HG03135 (cell line): ENCODE measurements around the gene WASHC1.
"Not testable (repeated sequence)": the region's sequence is repeated elsewhere in the genome, so short reads cannot be mapped to it uniquely, and the experiment has no call there.

Source experiments
- ATAC-seq: cut with Tn5 transposase; IDR thresholded peaks from one replicate; pipeline ENCODE4 v1.9.1; 2021; ENCODE audit warnings: mild to moderate bottlenecking, moderate library complexity; ENCODE audit not compliant: unreplicated experiment

The WASHC1 gene, protein sequence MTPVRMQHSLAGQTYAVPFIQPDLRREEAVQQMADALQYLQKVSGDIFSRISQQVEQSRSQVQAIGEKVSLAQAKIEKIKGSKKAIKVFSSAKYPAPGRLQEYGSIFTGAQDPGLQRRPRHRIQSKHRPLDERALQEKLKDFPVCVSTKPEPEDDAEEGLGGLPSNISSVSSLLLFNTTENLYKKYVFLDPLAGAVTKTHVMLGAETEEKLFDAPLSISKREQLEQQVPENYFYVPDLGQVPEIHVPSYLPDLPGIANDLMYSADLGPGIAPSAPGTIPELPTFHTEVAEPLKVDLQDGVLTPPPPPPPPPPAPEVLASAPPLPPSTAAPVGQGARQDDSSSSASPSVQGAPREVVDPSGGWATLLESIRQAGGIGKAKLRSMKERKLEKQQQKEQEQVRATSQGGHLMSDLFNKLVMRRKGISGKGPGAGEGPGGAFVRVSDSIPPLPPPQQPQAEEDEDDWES

DNA sequence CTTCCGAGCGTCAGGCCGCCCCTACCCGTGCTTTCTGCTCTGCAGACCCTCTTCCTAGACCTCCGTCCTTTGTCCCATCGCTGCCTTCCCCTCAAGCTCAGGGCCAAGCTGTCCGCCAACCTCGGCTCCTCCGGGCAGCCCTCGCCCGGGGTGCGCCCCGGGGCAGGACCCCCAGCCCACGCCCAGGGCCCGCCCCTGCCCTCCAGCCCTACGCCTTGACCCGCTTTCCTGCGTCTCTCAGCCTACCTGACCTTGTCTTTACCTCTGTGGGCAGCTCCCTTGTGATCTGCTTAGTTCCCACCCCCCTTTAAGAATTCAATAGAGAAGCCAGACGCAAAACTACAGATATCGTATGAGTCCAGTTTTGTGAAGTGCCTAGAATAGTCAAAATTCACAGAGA, at the start of gene WASHC1:
TSS of gene WASHC1 (minus strand) at position 101 of the 400 bp plus-strand sequence. CDS start 4,457 bp downstream, outside the sequence.
- not testable (repeated sequence) for ATAC-seq

DNA sequence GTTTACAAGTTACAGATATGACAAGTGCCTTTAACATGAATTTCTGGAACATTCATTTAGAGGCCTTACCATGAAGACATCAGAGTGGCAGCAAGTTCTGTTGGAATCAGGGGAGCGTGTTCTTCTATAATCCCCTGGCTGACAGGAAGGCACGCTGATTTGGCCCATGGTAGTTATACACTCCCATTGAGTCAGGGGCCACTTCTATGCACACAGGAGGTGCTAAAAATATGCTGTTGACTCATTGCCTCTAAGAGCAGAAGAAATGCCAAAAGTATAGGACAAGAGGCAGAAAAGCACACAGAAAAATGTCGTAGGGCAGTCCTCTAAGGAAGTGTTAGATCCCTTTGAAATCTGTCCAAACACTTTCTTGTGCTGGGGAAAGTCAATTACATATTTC, 49.1 kb upstream of the WASHC1 start:
- not testable (repeated sequence) for ATAC-seq

DNA sequence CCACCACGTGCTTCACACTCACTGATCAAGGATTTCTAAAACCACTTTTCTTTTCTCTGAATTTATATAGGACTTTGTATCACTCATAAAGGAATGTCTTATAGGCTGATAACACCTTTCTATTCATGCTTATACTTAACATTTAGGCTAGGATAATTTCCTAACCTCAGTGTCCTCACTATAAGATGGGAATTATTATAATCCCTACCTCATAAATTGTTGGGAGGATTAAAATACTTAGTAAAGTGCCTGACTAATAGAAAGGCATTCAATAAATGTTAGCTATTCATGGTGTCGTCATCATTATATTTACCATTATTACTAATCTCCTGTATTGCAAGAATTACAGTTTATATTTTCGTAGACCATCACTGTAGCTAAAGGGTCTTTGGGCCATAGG, 47.1 kb upstream of the WASHC1 start:
- ATAC-seq: not testable (repeated sequence)

DNA sequence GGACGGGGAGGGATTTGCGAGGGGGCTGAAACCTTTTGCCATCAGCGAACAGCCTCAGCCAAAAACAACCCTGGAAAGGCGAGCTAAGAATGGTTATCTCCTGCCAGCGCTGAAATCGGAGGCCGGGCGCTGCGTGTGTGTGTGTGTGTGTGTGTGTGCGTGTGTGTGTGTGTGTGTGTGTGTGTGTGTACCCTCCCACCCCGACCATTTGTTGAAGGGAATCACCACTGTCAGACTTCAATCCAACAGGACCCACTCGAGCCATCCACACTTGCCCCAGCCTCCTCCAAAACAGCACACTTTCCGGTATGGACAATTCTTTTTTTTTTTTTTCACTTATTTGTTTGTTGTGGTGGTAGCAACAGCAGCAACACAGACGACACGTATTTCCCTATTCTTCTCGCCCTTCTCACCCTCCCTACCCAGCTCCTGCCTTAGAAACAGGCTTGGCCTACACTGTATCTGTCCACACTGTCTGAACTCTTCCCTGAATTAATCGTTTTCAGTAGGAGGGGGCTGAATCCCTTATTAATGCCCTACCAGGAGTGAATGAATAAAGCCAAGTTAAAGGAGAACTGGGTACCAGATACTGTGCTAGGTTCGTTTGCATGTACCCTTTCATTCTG, 44.8 kb upstream of the WASHC1 start:
- not testable (repeated sequence) for ATAC-seq

DNA sequence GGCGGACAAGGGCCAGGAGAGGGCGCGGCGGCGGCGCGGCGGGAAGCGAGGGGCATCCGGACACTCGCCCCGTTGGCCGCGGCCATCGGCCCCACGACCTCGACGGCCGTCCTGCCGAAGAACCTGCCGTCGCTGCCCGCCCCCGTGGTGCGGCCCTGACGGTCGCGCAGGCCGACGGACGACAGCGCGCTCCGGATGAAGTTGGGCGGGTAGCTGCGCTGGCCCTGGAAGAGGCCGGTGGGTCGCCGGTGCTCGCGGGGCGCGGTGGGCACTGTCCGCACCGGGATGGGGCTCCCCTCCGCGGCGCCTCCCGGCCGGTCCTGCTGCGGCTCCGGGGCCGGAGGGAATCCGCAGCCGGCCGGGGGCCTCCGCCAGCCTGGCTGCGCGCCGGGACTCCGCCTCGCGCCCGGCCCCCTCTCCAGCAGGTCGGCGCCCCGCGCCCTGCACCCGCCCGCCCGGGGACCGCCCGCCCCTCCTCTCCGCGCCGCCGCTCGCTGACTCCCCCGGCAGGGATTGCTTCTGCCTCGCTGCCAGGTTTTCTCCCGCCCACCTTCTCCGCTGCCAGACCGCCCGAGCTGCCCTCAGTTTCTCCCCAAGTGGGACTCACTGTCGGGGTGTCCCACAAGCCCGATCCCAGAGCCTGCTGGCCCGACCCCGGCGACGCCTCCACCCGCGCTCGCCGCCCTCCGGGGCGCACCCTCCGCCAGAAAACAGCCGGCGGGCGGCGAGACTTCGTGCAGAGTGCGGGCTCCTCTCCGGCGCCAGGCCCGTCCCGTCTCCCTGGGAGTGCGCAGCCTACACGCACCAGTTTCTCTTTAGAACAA, 44.0 kb upstream of the WASHC1 start:
- ATAC-seq: not testable (repeated sequence)

DNA sequence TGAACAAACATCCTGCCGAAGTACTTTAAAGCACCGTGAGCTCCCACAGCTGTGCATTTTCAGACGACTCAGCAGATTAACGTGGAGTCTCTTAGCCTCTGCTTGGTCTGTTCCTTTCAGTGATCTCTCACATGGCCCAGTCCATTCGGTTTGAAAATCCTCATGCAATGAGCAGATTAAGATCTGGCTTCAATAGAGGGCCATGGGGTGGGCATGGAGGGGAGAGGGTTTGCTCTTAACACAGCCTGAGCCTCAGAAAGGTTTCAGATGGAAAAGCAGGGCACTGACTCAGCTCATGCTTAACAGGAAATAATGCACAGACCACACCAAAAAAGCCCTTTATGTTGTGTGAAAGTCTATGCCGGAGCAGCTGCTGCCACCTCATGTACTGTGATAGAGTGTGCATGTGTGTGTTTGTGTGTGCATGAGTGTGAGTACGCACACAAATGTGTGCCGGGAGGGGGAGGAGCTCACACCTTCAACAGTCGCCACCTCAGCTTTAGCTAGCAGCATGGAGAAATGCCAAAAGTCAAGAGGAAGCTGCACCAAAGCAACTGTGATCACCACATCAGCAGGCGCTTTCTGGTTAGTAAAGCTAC, 33.9 kb upstream of the WASHC1 start:
- ATAC-seq: peak; percentile 92

DNA sequence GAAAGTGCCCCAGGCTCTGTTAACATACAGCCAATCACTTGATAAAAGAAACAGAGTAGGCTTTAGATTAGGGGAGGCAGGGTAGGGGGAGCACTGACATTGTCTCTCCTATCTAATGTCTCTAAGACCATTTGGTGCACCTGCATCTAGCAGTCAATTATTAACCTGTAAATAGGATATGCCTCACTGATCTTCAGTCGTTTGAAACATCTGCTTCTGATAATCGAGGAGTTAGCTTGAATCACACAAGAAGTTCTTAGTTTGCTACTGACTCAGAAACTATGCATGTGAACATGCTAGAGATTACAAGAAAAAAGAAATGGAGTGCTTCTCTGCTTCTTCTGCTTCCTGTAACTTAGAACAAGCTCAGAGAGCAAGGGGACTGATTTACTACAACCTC, 23.4 kb upstream of the WASHC1 start:
- peak; percentile 77 for ATAC-seq

DNA sequence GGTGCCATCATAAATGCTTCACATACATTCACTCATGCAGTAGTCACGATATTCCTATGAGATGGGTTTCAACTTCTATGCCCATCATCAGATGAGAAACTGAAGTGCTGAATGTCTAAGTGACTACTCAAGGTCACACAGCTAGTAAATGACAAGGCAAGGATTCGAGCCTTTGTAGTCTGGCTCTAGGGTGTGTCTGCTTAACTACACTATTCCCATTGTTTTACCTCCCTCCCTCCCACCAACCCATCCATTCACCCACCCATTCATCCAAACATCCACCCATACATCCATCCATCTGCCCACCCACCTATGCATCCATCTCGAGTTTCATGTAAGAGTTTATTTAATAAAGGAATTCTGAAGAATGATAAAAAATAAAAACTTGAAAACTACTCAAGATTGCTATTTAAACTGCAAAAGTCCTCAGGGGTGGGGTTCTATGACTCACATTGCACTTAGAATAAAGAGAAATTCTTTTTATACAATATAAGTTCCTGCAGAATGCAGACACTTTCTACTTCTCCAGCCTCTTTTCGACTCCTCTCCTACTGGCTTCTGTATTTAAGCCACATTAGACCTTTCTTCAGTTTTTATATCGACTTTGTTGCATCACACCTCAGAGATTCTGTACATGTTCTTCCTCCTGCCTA, 19.1 kb upstream of the WASHC1 start:
- not testable (repeated sequence) for ATAC-seq

DNA sequence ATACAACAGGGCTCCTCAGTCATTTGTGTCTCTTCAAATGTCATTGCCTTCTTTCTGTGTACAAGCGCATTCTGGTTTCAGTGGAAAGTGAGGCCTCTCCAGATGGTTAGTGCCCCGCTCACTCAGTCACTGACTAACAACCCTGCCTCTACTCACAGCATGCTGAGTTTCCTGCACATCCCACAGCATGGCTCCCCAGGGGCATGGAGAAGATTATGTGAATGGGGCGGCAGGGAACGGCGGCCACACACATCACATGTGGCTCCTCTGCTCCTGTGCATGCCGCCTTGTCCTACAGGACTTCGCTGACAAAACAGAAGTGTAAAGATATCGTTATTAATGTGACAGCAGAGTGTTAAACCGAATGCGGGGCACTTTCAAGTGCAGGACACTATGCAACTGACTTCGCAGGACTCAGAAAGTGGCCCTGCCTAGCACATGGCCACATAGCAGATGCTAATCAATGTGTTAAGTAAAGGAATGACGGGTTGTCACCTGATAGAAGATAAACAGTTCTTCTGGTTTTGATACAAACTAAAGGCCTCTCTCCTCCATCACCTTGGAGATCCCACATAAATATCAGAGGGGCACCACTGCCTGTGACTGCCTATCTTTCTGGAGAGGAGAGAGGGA, 17.5 kb upstream of the WASHC1 start:
- not testable (repeated sequence) for ATAC-seq

DNA sequence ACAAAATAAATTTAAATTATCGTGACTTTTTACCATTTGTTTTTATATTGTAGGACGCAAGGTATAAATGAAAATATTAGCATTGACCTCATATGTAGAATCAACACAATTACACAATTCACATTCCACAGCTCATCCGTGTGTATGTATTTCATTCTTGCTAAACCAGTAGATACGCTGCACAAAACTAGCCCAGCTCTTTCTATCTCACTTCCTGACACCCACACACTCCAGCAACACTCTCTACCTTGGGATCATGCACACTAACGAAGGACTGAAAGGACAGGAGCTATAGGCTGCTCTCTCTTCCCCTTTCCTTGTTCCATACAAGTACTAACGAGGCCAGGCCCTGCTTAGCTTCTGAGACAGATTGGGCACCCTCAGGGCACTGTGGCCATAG, 16.9 kb upstream of the WASHC1 start:
- not testable (repeated sequence) for ATAC-seq

DNA sequence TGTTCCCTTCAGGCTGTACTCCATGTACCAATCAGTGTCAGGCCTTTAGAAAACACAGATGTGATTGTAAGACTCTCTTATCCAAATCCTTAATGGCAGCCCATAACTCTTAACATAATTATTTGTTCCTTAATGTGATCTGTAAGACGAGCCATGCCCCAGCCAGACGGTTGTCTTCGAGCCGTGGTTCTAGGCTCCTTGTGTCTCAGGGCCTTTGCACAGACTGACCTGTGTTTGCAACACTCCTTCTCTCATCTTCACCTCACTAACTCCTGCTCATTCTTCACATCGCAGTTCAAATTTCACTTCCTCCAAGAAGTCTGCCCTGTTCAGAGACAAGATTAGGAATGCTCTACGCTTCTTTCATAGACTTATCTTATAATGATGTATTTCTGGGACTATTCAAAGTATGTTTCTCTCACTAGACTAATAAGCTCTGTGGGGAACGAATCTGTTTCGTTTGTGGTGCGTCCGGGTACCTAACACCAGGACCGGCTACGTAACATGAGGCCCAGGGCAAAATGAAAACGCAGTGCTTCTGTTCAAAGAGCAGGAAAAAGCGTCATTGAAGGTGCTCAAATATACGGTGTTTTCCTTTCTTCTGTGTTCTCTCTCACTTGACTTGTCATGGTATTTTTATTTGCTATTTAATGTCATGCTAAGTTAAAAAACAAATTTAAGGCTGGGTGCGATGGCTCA, 16.1 kb upstream of the WASHC1 start:
- ATAC-seq: not testable (repeated sequence)

DNA sequence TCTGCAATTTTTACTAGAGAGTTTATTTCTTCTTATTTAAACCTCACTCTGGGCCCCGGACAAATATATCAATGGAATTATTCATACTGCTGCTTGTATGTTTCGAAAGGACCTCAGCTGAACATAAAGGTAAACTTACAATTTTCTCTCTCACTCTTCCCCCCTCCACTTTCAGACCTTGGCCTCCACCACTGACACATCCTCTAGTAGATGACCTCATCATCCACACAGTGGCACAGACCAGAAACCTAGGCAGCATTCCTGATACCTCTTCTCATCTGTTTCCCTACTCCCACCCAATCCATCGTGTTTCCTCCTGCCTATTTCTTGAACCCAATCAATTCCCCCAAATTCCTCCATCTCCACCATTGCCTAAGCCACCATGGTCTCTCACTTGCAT, 15.2 kb upstream of the WASHC1 start:
- ATAC-seq: not testable (repeated sequence)

DNA sequence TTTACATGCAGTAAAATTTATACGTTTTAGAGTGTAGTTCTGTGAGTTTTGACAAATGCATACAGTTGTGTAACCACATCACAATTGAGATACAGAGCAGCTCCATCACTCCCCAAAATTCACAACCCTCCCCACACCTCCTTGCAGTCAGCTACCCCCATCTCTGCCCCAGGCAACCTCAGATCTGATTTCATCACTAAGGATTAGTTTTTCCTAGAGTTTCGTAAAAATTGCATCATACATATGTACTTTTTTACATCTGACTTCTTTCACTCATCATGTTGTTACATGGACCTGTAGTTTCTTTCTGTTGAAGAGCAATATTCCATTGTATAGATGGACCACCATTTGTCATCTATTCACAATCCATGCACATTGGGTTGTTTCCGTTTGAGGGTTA, 14.4 kb upstream of the WASHC1 start:
- ATAC-seq: not testable (repeated sequence)

DNA sequence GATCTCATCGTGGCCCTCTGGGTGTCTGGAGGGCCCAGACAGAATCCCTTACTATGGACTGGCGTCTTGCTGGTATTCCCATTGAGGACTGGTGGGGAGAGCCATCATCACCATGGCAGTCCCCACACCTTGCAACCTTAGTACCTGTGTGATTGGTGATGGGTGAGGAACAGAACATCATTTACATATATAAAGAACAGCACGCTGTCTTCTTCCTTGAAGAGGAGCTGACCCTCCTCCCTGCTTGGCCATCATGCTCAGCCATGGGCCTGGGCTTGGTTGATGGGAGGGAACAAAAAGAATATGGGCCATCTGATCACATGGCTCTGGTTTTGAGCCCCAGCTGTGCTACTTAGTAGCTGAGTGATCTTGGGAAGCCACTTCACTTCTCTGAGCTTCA, 13.9 kb upstream of the WASHC1 start:
- ATAC-seq: not testable (repeated sequence)

DNA sequence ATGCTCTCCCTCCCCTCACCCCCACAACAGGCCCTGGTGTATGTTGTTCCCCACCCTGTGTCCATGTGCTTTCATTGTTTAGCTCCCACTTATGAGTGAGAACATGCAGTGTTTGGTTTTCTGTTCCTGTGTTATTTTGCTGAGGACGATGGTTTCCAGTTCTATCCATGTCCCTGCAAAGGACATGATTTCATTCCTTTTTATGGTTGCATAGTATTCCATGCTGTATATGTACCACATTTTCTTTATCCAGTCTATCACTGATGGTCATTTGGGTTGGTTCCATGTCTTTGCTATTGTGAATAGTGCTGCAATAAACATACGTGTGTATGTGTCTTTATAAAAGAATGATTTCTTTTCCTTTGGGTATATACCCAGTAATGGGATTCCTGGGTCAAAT, 12.6 kb upstream of the WASHC1 start:
- ATAC-seq: not testable (repeated sequence)

DNA sequence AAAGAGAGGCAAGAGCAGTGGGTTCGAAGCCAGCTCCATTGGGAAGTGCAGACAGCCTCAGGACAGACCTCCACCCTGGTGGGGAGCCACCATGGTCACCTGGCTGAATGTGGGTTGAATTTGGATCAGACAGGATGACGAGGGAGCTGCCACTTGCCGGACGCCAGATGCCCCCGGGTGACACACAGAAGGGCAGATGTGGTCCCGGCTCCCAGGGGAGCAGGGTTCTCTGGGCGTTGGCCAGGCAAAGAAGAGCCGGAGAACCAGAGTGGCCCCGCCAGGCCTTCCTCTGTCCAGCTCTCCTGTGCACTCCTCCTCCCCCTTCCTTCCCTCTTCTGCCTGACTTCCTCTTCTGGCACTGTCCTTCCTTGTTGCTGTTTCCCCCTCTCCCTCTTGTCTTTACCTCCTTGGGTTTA, 12.0 kb upstream of the WASHC1 start:
- not testable (repeated sequence) for ATAC-seq

DNA sequence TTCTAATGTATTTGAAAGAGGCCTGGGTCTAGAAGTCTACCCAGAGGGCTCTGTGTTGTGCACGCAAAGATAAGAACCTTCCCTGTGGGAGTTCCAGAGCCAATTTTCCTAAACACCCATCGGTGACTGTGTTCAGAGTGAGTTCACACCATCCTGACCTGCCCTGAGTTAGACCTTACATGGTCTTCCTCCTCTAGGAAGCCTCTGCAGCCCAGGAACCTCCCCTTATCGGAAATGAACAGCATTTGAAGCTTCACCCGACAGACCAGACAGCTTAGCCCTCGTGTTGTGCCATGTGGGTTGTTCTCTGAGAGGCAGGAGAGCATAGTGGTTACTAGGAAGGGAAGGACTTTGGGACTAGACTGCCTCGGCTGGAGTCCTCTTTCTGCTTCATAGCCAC, 3.1 kb upstream of the WASHC1 start:
- not testable (repeated sequence) for ATAC-seq

DNA sequence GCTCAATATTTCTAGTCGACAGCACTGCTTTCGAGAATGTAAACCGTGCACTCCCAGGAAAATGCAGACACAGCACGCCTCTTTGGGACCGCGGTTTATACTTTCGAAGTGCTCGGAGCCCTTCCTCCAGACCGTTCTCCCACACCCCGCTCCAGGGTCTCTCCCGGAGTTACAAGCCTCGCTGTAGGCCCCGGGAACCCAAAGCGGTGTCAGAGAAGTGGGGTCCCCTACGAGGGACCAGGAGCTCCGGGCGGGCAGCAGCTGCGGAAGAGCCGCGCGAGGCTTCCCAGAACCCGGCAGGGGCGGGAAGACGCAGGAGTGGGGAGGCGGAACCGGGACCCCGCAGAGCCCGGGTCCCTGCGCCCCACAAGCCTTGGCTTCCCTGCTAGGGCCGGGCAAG, 481 bp downstream of the WASHC1 start:
- ATAC-seq: not testable (repeated sequence)

DNA sequence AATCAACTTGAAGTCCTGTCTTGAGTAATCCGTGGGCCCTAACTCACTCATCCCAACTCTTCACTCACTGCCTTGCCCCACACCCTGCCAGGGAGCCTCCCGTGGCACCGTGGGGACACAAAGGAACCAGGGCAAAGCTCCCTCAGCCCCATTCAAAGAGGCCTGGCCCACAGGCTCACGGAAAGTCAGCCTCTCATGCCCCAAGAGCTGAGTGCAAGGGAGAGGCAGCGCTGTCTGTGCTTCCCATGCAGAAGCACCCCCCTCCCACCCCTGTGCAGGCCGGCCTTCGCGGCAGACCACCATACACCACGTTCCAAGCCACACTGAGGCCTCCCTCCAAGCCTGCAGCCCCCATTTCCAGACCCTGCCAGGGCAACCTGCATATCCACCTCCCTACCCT, 7.6 kb downstream of the WASHC1 start:
- ATAC-seq: not testable (repeated sequence)
